ENCODE results near the gene FIBIN. TPM values are rescaled to one million over a fixed set of nuclear protein-coding genes. Genes with fewer than 3 reads are reported as not detected.
"Not testable (repeated sequence)": the region's sequence is repeated elsewhere in the genome, so short reads cannot be mapped to it uniquely, and the experiment has no call there.

Gene FIBIN
- total RNA-seq, 1 experiment from 2014 or later = 2.6 TPM

- Histone ChIP-seq H3K27me3 (replicated peaks) (no peaks in the 10 kb centered on the region), H3K9me3 (replicated peaks) (no peaks in the 10 kb centered on the region), H3K4me3 (no peak overlapping the region), H3K4me1 (replicated peaks) (peaks cover 4% of the 10 kb centered on the region; the same call in 1 of the 2 replicates), H3K27ac (no peak overlapping the region), H3K36me3 (no peaks in the 10 kb centered on the region)
- DNase-seq (ENCODE audit: low read depth in 1 of 2, low spot score in 2 of 2) = no peak
Measured at GRCh38 chr11:26960281-26960680, 33.6 kb upstream of the FIBIN start.

GRCh38 chr11:26963764-26964163 is 30.1 kb upstream of the FIBIN start:
- no peaks in the 10 kb centered on the region for H3K27me3 ChIP-seq (replicated peaks)
- H3K4me1 ChIP-seq (replicated peaks) = peaks cover 4% of the 10 kb centered on the region; the same call in 1 of the 2 replicates
- H3K9me3 ChIP-seq (replicated peaks) = no peaks in the 10 kb centered on the region
- no peaks in the 10 kb centered on the region for H3K36me3 ChIP-seq
- no peak for DNase-seq (ENCODE audit: low read depth in 1 of 2, low spot score in 2 of 2)
- no peak overlapping the region for H3K27ac ChIP-seq
- no peak overlapping the region for H3K4me3 ChIP-seq

GRCh38 chr11:26964339-26964738 is 29.6 kb upstream of the FIBIN start:
- H3K9me3 ChIP-seq (replicated peaks) = no peaks in the 10 kb centered on the region
- H3K4me3 ChIP-seq = no peak overlapping the region
- no peak overlapping the region for H3K27ac ChIP-seq
- peaks cover 4% of the 10 kb centered on the region; the same call in 1 of the 2 replicates for H3K4me1 ChIP-seq (replicated peaks)
- H3K27me3 ChIP-seq (replicated peaks) = no peaks in the 10 kb centered on the region
- no peak for DNase-seq (ENCODE audit: low read depth in 1 of 2, low spot score in 2 of 2)
- no peaks in the 10 kb centered on the region for H3K36me3 ChIP-seq

- H3K4me1 ChIP-seq (replicated peaks); DNase-seq (ENCODE audit: low read depth in 1 of 2, low spot score in 2 of 2); H3K4me3 ChIP-seq; H3K9me3 ChIP-seq (replicated peaks); H3K36me3 ChIP-seq; H3K27ac ChIP-seq; H3K27me3 ChIP-seq (replicated peaks): not testable (repeated sequence)
Measured at GRCh38 chr11:26964847-26965485, 28.9 kb upstream of the FIBIN start.

- Histone ChIP-seq H3K27me3 (replicated peaks) (no peaks in the 10 kb centered on the region), H3K36me3 (no peaks in the 10 kb centered on the region), H3K27ac (no peak overlapping the region), H3K9me3 (replicated peaks) (no peaks in the 10 kb centered on the region), H3K4me3 (no peak overlapping the region), H3K4me1 (replicated peaks) (peaks cover 40% of the 10 kb centered on the region)
- no peak for DNase-seq (ENCODE audit: low read depth in 1 of 2, low spot score in 2 of 2)
Measured at GRCh38 chr11:26971961-26972360, 22.0 kb upstream of the FIBIN start.

- peak in 1 of 2 experiments; percentile 38 for DNase-seq (ENCODE audit: low read depth in 1 of 2, low spot score in 2 of 2)
- Histone ChIP-seq H3K9me3 (replicated peaks) (no peaks in the 10 kb centered on the region), H3K36me3 (no peaks in the 10 kb centered on the region), H3K27ac (no peak overlapping the region), H3K4me1 (replicated peaks) (peaks cover 40% of the 10 kb centered on the region), H3K27me3 (replicated peaks) (no peaks in the 10 kb centered on the region), H3K4me3 (no peak overlapping the region)
Measured at GRCh38 chr11:26974069-26974783, 19.7 kb upstream of the FIBIN start.

GRCh38 chr11:26974996-26975395 is 18.9 kb upstream of the FIBIN start:
- no peak for DNase-seq (ENCODE audit: low read depth in 1 of 2, low spot score in 2 of 2)
- peaks cover 40% of the 10 kb centered on the region for H3K4me1 ChIP-seq (replicated peaks)
- H3K9me3 ChIP-seq (replicated peaks) = 0 out of 2 replicates have a peak, but pooled peaks cover 2% of the 10 kb centered on the region
- no peak overlapping the region for H3K4me3 ChIP-seq
- H3K27ac ChIP-seq = peak overlapping the region; percentile 71
- no peaks in the 10 kb centered on the region for H3K36me3 ChIP-seq
- H3K27me3 ChIP-seq (replicated peaks) = no peaks in the 10 kb centered on the region

- Histone ChIP-seq H3K36me3 (no peaks in the 10 kb centered on the region), H3K27ac (peak overlapping the region; percentile 71), H3K27me3 (replicated peaks) (no peaks in the 10 kb centered on the region), H3K4me1 (replicated peaks) (peaks cover 40% of the 10 kb centered on the region), H3K4me3 (no peak overlapping the region), H3K9me3 (replicated peaks) (0 out of 2 replicates have a peak, but pooled peaks cover 2% of the 10 kb centered on the region)
- peak in 1 of 2 experiments; percentile 71 for DNase-seq (ENCODE audit: low read depth in 1 of 2, low spot score in 2 of 2)
Measured at GRCh38 chr11:26976389-26976788, 17.5 kb upstream of the FIBIN start.

- H3K27ac ChIP-seq; H3K9me3 ChIP-seq (replicated peaks); DNase-seq (ENCODE audit: low read depth in 1 of 2, low spot score in 2 of 2); H3K4me3 ChIP-seq; H3K27me3 ChIP-seq (replicated peaks); H3K36me3 ChIP-seq: not testable (repeated sequence)
- H3K4me1 ChIP-seq (replicated peaks) = peaks cover 33% of the 10 kb centered on the region
Measured at GRCh38 chr11:26977209-26977608, 16.7 kb upstream of the FIBIN start.

GRCh38 chr11:26983645-26984044 is 10.3 kb upstream of the FIBIN start:
- Histone ChIP-seq H3K27me3 (replicated peaks) (no peaks in the 10 kb centered on the region), H3K36me3 (no peaks in the 10 kb centered on the region), H3K27ac (no peak overlapping the region), H3K4me1 (replicated peaks) (peaks cover 8% of the 10 kb centered on the region; the same call in 1 of the 2 replicates), H3K4me3 (no peak overlapping the region), H3K9me3 (replicated peaks) (peaks cover 6% of the 10 kb centered on the region; the same call in 1 of the 2 replicates)
- DNase-seq (ENCODE audit: low read depth in 1 of 2, low spot score in 2 of 2) = no peak

GRCh38 chr11:26985470-26985869 is 8.4 kb upstream of the FIBIN start:
- Histone ChIP-seq H3K27ac (no peak overlapping the region), H3K27me3 (replicated peaks) (no peaks in the 10 kb centered on the region), H3K36me3 (no peaks in the 10 kb centered on the region), H3K4me3 (no peak overlapping the region), H3K4me1 (replicated peaks) (peaks cover 8% of the 10 kb centered on the region; the same call in 1 of the 2 replicates), H3K9me3 (replicated peaks) (peaks cover 4% of the 10 kb centered on the region; the same call in 1 of the 2 replicates)
- no peak for DNase-seq (ENCODE audit: low read depth in 1 of 2, low spot score in 2 of 2)

GRCh38 chr11:26985943-26986342 is 8.0 kb upstream of the FIBIN start:
- H3K27ac ChIP-seq = no peak overlapping the region
- peaks cover 8% of the 10 kb centered on the region; the same call in 1 of the 2 replicates for H3K4me1 ChIP-seq (replicated peaks)
- H3K27me3 ChIP-seq (replicated peaks) = no peaks in the 10 kb centered on the region
- H3K4me3 ChIP-seq = no peak overlapping the region
- H3K9me3 ChIP-seq (replicated peaks) = peaks cover 4% of the 10 kb centered on the region; the same call in 1 of the 2 replicates
- DNase-seq (ENCODE audit: low read depth in 1 of 2, low spot score in 2 of 2) = no peak
- H3K36me3 ChIP-seq = no peaks in the 10 kb centered on the region

- peak in 1 of 2 experiments; percentile 57 for DNase-seq (ENCODE audit: low read depth in 1 of 2, low spot score in 2 of 2)
Measured at GRCh38 chr11:26987272-26987671, 6.6 kb upstream of the FIBIN start.

GRCh38 chr11:26987731-26988130 is 6.2 kb upstream of the FIBIN start:
- DNase-seq (ENCODE audit: low read depth in 1 of 2, low spot score in 2 of 2) = no peak
- no peaks in the 10 kb centered on the region for H3K36me3 ChIP-seq
- H3K9me3 ChIP-seq (replicated peaks) = peaks cover 4% of the 10 kb centered on the region; the same call in 1 of the 2 replicates
- peaks cover 8% of the 10 kb centered on the region; the same call in 1 of the 2 replicates for H3K4me1 ChIP-seq (replicated peaks)
- no peak overlapping the region for H3K4me3 ChIP-seq
- H3K27ac ChIP-seq = peak overlapping the region; percentile 5; the same call in 1 of the 2 replicates
- no peaks in the 10 kb centered on the region for H3K27me3 ChIP-seq (replicated peaks)

More at GRCh38 chr11:26987272-26987671, 6.6 kb upstream of the FIBIN start:
- peaks cover 4% of the 10 kb centered on the region; the same call in 1 of the 2 replicates for H3K9me3 ChIP-seq (replicated peaks)
- peaks cover 8% of the 10 kb centered on the region; the same call in 1 of the 2 replicates for H3K4me1 ChIP-seq (replicated peaks)
- H3K27ac ChIP-seq = peak overlapping the region; percentile 5; the same call in 1 of the 2 replicates
- H3K27me3 ChIP-seq (replicated peaks) = no peaks in the 10 kb centered on the region
- H3K36me3 ChIP-seq = no peaks in the 10 kb centered on the region
- no peak overlapping the region for H3K4me3 ChIP-seq
